ENCODE data around the gene GPALPP1.
"Not testable (repeated sequence)": the region's sequence is repeated elsewhere in the genome, so short reads cannot be mapped to it uniquely, and the experiment has no call there.

The GPALPP1 gene

GRCh38 chr13:45007823-45008222, 18.5 kb downstream of the GPALPP1 start:
- no peak for DNase-seq

GRCh38 chr13:45011198-45011597, 21.9 kb downstream of the GPALPP1 start:
- DNase-seq: no peak

- no peak for DNase-seq
Observed at GRCh38 chr13:45015300-45015699, 26.0 kb downstream of the GPALPP1 start.

GRCh38 chr13:45016792-45017425, 27.6 kb downstream of the GPALPP1 start:
- DNase-seq: no peak

GRCh38 chr13:45019981-45020380, 30.6 kb downstream of the GPALPP1 start:
- DNase-seq: not testable (repeated sequence)

- no peak for DNase-seq
Observed at GRCh38 chr13:45021250-45021649, 31.9 kb downstream of the GPALPP1 start.

GRCh38 chr13:45024847-45025246, 35.5 kb downstream of the GPALPP1 start:
- no peak for DNase-seq

GRCh38 chr13:45034342-45034741, 45.0 kb downstream of the GPALPP1 start:
- no peak for DNase-seq

- no peak for DNase-seq
Observed at GRCh38 chr13:45036206-45036605, 46.9 kb downstream of the GPALPP1 start.

- no peak for DNase-seq
Observed at GRCh38 chr13:45040173-45040572, 50.8 kb downstream of the GPALPP1 start.

GRCh38 chr13:45040622-45041021, 51.3 kb downstream of the GPALPP1 start:
- no peak for DNase-seq

GRCh38 chr13:45042539-45042938, 53.2 kb downstream of the GPALPP1 start:
- DNase-seq: no peak

GRCh38 chr13:45046445-45046844, 57.1 kb downstream of the GPALPP1 start:
- DNase-seq: no peak

- DNase-seq: peak; percentile 76
Observed at GRCh38 chr13:45047394-45048310, 58.3 kb downstream of the GPALPP1 start.

GRCh38 chr13:45048890-45049407, 59.6 kb downstream of the GPALPP1 start:
- peak; percentile 4 for DNase-seq

GRCh38 chr13:45049478-45049877, 60.1 kb downstream of the GPALPP1 start:
- DNase-seq: no peak

- DNase-seq: no peak
Observed at GRCh38 chr13:45051315-45051714, 62.0 kb downstream of the GPALPP1 start.

- DNase-seq: no peak
Observed at GRCh38 chr13:45055198-45055901, 66.0 kb downstream of the GPALPP1 start.

GRCh38 chr13:45055902-45056648, 66.7 kb downstream of the GPALPP1 start:
- DNase-seq: no peak

GRCh38 chr13:45060062-45060461, 70.7 kb downstream of the GPALPP1 start:
- no peak for DNase-seq

GRCh38 chr13:45063261-45063860, 74.0 kb downstream of the GPALPP1 start:
- DNase-seq: no peak

GRCh38 chr13:45063889-45064288, 74.6 kb downstream of the GPALPP1 start:
- DNase-seq: not testable (repeated sequence)
